WTC11 (cell line): ENCODE results near the gene ADH1A. TPM values are rescaled to one million over a fixed set of nuclear protein-coding genes. Genes with fewer than 3 reads are reported as not detected.

ENCODE experiments used
- ATAC-seq: fragments of 200-7000 bp; cut with Tn5 transposase; 2 replicates; pipeline ENCODE4 v1.10.0; 2021; ENCODE audit warnings: mild to moderate bottlenecking, moderate library complexity
- CTCF ChIA-PET: fragments of 300-600 bp; sonication (Branson Sonifier 250); formaldehyde crosslinking; loops from one replicate; lab custom pipeline; 2021; ENCODE audit warnings: antibody characterized with exemption; lab: Charles Lee
- POLR2A ChIA-PET: fragments of 350-600 bp; sonication (Branson Sonifier 250); formaldehyde crosslinking; loops from one replicate; lab custom pipeline; 2021; ENCODE audit warnings: antibody characterized with exemption; lab: Charles Lee
- DNase-seq: peaks from one replicate; pipeline ENCODE4 v3.0.0; 2021; ENCODE audit warnings: low spot score
- H3K27ac Mint-ChIP-seq: 2 replicates; pipeline ENCODE4 v1.8.0; 2021; ENCODE audit warnings: mixed read lengths
- H3K27me3 Mint-ChIP-seq: 2 replicates; pipeline ENCODE4 v1.8.0; 2021; ENCODE audit warnings: low read depth, mild to moderate bottlenecking, moderate library complexity, mixed read lengths
- H3K36me3 Mint-ChIP-seq: 2 replicates; pipeline ENCODE4 v1.8.0; 2021; ENCODE audit warnings: mixed read lengths
- H3K4me1 Mint-ChIP-seq: 2 replicates; pipeline ENCODE4 v1.8.0; 2022; ENCODE audit warnings: mixed read lengths
- H3K4me3 Mint-ChIP-seq: 2 replicates; pipeline ENCODE4 v1.8.0; 2021; ENCODE audit warnings: mild to moderate bottlenecking, moderate library complexity, mixed read lengths
- H3K9me3 Mint-ChIP-seq: 2 replicates; pipeline ENCODE4 v1.8.0; 2021; ENCODE audit warnings: mixed read lengths
- ATF1 ChIP-seq: sonication (generic); formaldehyde crosslinking; IDR thresholded peaks from 2 replicates; pipeline ENCODE4 v1.8.1; 2023; ENCODE audit warnings: mild to moderate bottlenecking, moderate library complexity, missing genetic modification reagents
- CBFB ChIP-seq: sonication (generic); formaldehyde crosslinking; IDR thresholded peaks from 2 replicates; pipeline ENCODE4 v1.8.1; 2022; ENCODE audit warnings: mild to moderate bottlenecking, low read depth, missing genetic modification reagents
- FOXJ3 ChIP-seq: sonication (generic); formaldehyde crosslinking; IDR thresholded peaks from 2 replicates; pipeline ENCODE4 v1.9.0; 2021; ENCODE audit warnings: missing genetic modification reagents, mild to moderate bottlenecking, borderline replicate concordance
- NFATC4 ChIP-seq: fragments of 250-450 bp; sonication (Bioruptor Pico); IDR thresholded peaks from 2 replicates; pipeline ENCODE4 v1.9.0; 2021; ENCODE audit warnings: mild to moderate bottlenecking
- NFE2L1 ChIP-seq: sonication (generic); formaldehyde crosslinking; IDR thresholded peaks from 2 replicates; pipeline ENCODE4 v1.8.1; 2023; ENCODE audit warnings: missing genetic modification reagents
- NFYB ChIP-seq: sonication (generic); formaldehyde crosslinking; conservative IDR thresholded peaks from 2 replicates; pipeline ENCODE4 v1.8.0; 2022; ENCODE audit warnings: low read depth, missing genetic modification reagents
- NR3C1 ChIP-seq: sonication (generic); formaldehyde crosslinking; conservative IDR thresholded peaks from 2 replicates; pipeline ENCODE4 v1.8.1; 2023; ENCODE audit warnings: low read depth, mild to moderate bottlenecking, missing genetic modification reagents
- OVOL2 ChIP-seq: fragments of 250-450 bp; sonication (Bioruptor Pico); IDR thresholded peaks from 2 replicates; pipeline ENCODE4 v1.9.0; 2021; ENCODE audit warnings: mild to moderate bottlenecking, borderline replicate concordance
- SMAD3 ChIP-seq: sonication (generic); formaldehyde crosslinking; IDR thresholded peaks from 2 replicates; pipeline ENCODE4 v1.8.0; 2022; ENCODE audit warnings: missing genetic modification reagents, mild to moderate bottlenecking, borderline replicate concordance
- TP53 ChIP-seq: sonication (generic); formaldehyde crosslinking; IDR thresholded peaks from 2 replicates; pipeline ENCODE4 v1.8.1; 2023; ENCODE audit warnings: mild to moderate bottlenecking, missing genetic modification reagents
- ZBTB21 ChIP-seq: sonication (generic); formaldehyde crosslinking; IDR thresholded peaks from 2 replicates; pipeline ENCODE4 v1.8.1; 2023; ENCODE audit warnings: mild to moderate bottlenecking, missing genetic modification reagents, borderline replicate concordance
- ZNF317 ChIP-seq: sonication (generic); formaldehyde crosslinking; IDR thresholded peaks from 2 replicates; pipeline ENCODE4 v1.8.1; 2023; ENCODE audit warnings: low read depth, mild to moderate bottlenecking, moderate library complexity, missing genetic modification reagents, borderline replicate concordance
- ZNF671 ChIP-seq: fragments of 250-450 bp; sonication (Bioruptor Pico); IDR thresholded peaks from 2 replicates; pipeline ENCODE4 v1.8.0; 2021; ENCODE audit warnings: mild to moderate bottlenecking
- total RNA-seq: library from RNA; stranded (reverse); gene quantifications from 3 replicates; pipeline ENCODE4 v1.2.3, GENCODE V29; 2021
- TF ChIP-seq, protein P1 (sequence below): sonication (generic); formaldehyde crosslinking; IDR thresholded peaks from 2 replicates; pipeline ENCODE4 v1.8.1; 2023; ENCODE audit warnings: mild to moderate bottlenecking, missing genetic modification reagents, moderate library complexity
- TF ChIP-seq, protein P2 (sequence below): fragments of 200-600 bp; IDR thresholded peaks from 2 replicates; pipeline ENCODE4 v1.8.0; 2022; ENCODE audit warnings: antibody characterized with exemption
- TF ChIP-seq, protein P3 (sequence below): sonication (generic); formaldehyde crosslinking; IDR thresholded peaks from 2 replicates; pipeline ENCODE4 v1.8.0; 2022; ENCODE audit warnings: mild to moderate bottlenecking, missing genetic modification reagents
- TF ChIP-seq, protein P4 (sequence below): sonication (generic); formaldehyde crosslinking; IDR thresholded peaks from 2 replicates; pipeline ENCODE4 v1.8.1; 2022; ENCODE audit warnings: low read depth, missing genetic modification reagents, borderline replicate concordance
- TF ChIP-seq, protein P5 (sequence below): sonication (generic); formaldehyde crosslinking; IDR thresholded peaks from 2 replicates; pipeline ENCODE4 v1.8.1; 2022; ENCODE audit warnings: mild to moderate bottlenecking, missing genetic modification reagents, moderate library complexity, borderline replicate concordance
- TF ChIP-seq, protein P6 (sequence below): fragments of 250-450 bp; sonication (Bioruptor Pico); conservative IDR thresholded peaks from 2 replicates; pipeline ENCODE4 v1.9.0; 2021; ENCODE audit warnings: mild to moderate bottlenecking
- TF ChIP-seq, protein P7 (sequence below): fragments of 250-450 bp; sonication (Bioruptor Pico); IDR thresholded peaks from 2 replicates; pipeline ENCODE4 v1.9.0; 2021; ENCODE audit warnings: mild to moderate bottlenecking

The ADH1A gene
- total RNA-seq, 1 experiment from 2014 or later: not detected

DNA sequence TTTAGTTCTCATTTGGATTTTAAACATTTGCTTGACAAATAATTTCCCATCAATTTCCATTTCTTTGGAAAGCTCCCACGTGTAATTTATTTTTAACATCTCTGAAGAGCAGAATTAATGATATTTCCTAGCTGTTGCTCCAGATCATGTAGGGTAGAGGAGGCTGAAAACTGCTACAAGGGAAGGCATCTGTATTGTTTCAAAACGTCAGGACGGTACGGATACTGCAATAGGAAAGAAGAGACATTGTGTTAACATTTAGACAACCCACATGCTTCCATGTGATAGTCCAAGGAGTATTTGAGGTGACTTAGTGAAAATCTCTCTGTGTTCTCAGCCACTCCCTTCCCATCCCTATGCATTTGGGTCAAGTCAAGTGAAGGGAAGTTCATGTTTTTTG, 45.8 kb upstream of the ADH1A start:
- POLR2A ChIA-PET: no interaction called here
- Mint-ChIP-seq H3K4me3 (no peak overlapping the region), H3K9me3 (peaks cover 18% of the 10 kb centered on the region), H3K4me1 (peaks cover 4% of the 10 kb centered on the region; the same call in 1 of the 2 replicates), H3K27ac (no peak overlapping the region), H3K36me3 (peaks cover 6% of the 10 kb centered on the region), H3K27me3 (no peaks in the 10 kb centered on the region)
- TF ChIP-seq, protein P1, sequence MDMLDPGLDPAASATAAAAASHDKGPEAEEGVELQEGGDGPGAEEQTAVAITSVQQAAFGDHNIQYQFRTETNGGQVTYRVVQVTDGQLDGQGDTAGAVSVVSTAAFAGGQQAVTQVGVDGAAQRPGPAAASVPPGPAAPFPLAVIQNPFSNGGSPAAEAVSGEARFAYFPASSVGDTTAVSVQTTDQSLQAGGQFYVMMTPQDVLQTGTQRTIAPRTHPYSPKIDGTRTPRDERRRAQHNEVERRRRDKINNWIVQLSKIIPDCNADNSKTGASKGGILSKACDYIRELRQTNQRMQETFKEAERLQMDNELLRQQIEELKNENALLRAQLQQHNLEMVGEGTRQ (CRISPR knock-in tag): no peak
- TF ChIP-seq FOXJ3 (no peak), ZNF317 (CRISPR knock-in tag) (no peak), NR3C1 (CRISPR knock-in tag) (no peak), ATF1 (no peak), OVOL2 (CRISPR knock-in tag) (no peak)
- TF ChIP-seq, protein P2, sequence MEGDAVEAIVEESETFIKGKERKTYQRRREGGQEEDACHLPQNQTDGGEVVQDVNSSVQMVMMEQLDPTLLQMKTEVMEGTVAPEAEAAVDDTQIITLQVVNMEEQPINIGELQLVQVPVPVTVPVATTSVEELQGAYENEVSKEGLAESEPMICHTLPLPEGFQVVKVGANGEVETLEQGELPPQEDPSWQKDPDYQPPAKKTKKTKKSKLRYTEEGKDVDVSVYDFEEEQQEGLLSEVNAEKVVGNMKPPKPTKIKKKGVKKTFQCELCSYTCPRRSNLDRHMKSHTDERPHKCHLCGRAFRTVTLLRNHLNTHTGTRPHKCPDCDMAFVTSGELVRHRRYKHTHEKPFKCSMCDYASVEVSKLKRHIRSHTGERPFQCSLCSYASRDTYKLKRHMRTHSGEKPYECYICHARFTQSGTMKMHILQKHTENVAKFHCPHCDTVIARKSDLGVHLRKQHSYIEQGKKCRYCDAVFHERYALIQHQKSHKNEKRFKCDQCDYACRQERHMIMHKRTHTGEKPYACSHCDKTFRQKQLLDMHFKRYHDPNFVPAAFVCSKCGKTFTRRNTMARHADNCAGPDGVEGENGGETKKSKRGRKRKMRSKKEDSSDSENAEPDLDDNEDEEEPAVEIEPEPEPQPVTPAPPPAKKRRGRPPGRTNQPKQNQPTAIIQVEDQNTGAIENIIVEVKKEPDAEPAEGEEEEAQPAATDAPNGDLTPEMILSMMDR: no peak
- no peak for DNase-seq
- CTCF ChIA-PET: no interaction called here
- no peak for ATAC-seq

DNA sequence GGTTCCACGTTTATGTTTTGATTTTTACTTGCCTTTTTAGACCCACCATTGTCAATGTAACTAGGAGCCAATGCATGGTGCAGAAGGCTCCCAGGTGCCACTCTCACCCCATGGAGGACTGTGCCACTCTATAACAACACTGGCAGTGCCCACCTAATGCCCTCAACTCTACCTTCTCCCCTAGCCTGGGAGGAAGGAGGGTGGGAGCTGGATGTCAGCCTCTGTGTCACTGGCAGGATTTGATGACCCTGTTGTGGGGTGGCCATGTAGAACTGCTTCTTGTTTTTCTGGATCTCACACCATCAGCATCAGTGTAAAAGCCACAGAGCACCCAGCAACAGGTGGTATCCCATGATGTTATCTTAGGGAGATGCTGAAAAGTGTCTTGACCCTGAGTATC, 44.1 kb upstream of the ADH1A start:
- no peak for TF ChIP-seq ZNF671 (CRISPR knock-in tag)
- TF ChIP-seq CBFB (CRISPR knock-in tag): no peak
- no peak for TF ChIP-seq NFATC4
- no peak for TF ChIP-seq SMAD3 (CRISPR knock-in tag)
- TF ChIP-seq, protein P3, sequence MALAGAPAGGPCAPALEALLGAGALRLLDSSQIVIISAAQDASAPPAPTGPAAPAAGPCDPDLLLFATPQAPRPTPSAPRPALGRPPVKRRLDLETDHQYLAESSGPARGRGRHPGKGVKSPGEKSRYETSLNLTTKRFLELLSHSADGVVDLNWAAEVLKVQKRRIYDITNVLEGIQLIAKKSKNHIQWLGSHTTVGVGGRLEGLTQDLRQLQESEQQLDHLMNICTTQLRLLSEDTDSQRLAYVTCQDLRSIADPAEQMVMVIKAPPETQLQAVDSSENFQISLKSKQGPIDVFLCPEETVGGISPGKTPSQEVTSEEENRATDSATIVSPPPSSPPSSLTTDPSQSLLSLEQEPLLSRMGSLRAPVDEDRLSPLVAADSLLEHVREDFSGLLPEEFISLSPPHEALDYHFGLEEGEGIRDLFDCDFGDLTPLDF (CRISPR knock-in tag): no peak
- no peak for TF ChIP-seq NFE2L1 (CRISPR knock-in tag)
- no peak for TF ChIP-seq ZBTB21 (CRISPR knock-in tag)
- TF ChIP-seq, protein P4, sequence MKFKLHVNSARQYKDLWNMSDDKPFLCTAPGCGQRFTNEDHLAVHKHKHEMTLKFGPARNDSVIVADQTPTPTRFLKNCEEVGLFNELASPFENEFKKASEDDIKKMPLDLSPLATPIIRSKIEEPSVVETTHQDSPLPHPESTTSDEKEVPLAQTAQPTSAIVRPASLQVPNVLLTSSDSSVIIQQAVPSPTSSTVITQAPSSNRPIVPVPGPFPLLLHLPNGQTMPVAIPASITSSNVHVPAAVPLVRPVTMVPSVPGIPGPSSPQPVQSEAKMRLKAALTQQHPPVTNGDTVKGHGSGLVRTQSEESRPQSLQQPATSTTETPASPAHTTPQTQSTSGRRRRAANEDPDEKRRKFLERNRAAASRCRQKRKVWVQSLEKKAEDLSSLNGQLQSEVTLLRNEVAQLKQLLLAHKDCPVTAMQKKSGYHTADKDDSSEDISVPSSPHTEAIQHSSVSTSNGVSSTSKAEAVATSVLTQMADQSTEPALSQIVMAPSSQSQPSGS (CRISPR knock-in tag): no peak
- TF ChIP-seq TP53: no peak
- TF ChIP-seq, protein P5, sequence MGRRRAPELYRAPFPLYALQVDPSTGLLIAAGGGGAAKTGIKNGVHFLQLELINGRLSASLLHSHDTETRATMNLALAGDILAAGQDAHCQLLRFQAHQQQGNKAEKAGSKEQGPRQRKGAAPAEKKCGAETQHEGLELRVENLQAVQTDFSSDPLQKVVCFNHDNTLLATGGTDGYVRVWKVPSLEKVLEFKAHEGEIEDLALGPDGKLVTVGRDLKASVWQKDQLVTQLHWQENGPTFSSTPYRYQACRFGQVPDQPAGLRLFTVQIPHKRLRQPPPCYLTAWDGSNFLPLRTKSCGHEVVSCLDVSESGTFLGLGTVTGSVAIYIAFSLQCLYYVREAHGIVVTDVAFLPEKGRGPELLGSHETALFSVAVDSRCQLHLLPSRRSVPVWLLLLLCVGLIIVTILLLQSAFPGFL: no peak
- TF ChIP-seq, protein P6, sequence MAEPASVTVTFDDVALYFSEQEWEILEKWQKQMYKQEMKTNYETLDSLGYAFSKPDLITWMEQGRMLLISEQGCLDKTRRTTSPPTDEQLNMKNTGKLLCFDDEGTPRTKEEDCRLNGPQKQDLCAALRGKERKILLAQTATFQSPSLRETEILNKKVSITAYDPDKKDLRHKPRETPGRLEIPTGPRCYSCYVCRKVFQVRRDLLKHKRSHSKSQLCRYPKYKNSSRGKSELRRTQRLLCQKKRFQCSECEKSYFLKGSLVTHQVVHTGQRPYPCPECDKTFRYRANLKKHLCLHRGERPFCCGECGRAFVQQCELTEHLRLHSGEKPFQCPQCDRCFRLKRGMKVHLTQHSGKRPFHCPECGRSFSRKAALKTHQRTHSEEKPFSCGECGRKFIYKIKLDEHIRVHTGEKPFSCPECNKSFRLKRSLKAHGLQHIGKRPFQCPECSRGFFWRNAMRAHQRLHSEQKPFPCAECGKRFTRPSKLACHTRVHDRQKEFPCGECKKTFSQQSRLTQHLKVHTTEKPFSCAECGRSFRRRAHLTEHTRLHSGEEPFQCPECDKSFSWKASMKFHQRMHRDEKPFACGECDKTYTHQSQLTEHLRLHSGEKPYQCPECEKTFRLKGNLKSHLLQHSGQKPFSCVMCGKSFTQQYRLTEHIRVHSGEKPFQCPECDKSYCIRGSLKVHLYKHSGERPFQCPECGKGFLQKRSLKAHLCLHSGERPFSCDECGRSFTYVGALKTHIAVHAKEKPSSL (CRISPR knock-in tag): no peak
- TF ChIP-seq NFYB (CRISPR knock-in tag): no peak
- TF ChIP-seq, protein P7, sequence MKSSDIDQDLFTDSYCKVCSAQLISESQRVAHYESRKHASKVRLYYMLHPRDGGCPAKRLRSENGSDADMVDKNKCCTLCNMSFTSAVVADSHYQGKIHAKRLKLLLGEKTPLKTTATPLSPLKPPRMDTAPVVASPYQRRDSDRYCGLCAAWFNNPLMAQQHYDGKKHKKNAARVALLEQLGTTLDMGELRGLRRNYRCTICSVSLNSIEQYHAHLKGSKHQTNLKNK (CRISPR knock-in tag): no peak
- H3K4me1 Mint-ChIP-seq: peaks cover 4% of the 10 kb centered on the region; the same call in 1 of the 2 replicates
- peaks cover 6% of the 10 kb centered on the region for H3K36me3 Mint-ChIP-seq
- ATAC-seq (no peak), DNase-seq (no peak)
- no peak overlapping the region for H3K4me3 Mint-ChIP-seq
- no peaks in the 10 kb centered on the region for H3K27me3 Mint-ChIP-seq
- POLR2A ChIA-PET: no interaction called here
- peaks cover 26% of the 10 kb centered on the region for H3K9me3 Mint-ChIP-seq
- CTCF ChIA-PET: no interaction called here
- H3K27ac Mint-ChIP-seq: no peak overlapping the region
